Measurements from ENCODE around the gene NAALADL2.
A peak's percentile ranks its signal among the peaks of the same experiment; 100 is the strongest.
"Not testable (repeated sequence)": the region's sequence is repeated elsewhere in the genome, so short reads cannot be mapped to it uniquely, and the experiment has no call there.

Gene NAALADL2

GRCh38 chr3:175728566-175728965 is 869.4 kb downstream of the NAALADL2 start:
- no peak for DNase-seq

GRCh38 chr3:175729466-175729865 is 870.3 kb downstream of the NAALADL2 start:
- DNase-seq = no peak

- DNase-seq = peak; percentile 19
Observed at GRCh38 chr3:175731543-175731942, 872.4 kb downstream of the NAALADL2 start.

- DNase-seq = no peak
Observed at GRCh38 chr3:175732017-175732416, 872.9 kb downstream of the NAALADL2 start.

DNA sequence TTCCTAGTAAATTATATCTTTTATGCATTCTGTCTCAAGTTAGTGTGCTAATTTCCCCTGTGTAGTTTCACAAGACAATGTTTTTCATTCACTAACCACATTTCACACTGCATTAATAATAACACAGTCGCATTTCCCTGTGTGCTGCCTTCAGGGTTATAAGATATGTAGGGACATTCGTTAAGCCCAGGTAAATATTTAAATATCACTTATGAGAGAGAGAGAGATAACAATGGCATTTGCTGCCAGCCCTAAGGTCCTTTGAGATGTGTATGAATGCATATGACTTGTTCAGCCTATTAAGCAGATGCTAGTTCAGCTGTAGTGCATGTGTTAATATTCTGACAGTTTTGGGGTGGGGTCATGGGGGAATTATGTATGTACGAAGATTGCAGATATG is 876.7 kb downstream of the NAALADL2 start:
- no peak for DNase-seq

DNA sequence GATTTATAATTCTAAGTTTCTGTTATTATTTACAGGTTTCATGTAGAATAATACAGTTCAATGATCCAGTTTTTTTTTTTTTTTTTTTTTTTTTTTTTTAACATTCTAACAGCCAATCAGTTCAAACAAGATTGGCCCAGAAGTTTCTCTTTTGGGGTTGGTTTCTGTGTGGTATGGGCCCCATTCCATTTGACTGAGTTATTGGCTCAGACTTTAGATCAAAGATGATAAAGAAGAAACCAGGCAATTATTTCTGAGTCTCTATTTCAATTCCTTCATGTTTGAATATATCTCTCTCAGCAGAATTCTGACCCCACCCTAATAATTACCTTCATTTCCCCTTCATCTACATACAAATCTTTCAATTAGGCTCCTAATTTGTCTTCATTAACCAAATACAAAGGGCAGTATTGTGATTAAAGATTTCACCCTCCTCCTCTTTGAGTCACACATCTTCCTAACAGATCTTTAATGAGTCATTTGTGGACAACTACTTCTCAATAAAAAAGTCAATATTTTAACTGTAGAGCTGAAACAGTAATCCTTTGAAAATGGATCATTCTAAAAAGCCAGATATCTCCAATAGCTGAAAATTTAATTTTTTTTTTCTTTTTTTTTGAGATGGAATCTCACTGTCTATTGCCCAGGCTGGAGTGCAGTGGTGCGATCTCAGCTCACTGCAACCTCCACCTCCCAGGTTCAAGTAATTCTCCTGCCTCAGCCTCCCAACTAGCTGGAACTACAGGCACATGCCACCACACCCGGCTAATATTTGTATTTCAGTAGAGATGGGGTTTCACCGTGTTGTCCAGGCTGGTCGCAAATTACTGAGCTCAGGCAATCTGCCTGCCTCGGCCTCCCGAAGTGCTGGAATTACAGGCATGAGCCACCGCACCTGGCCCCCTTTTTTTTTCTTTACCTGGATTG is 878.8 kb downstream of the NAALADL2 start:
- DNase-seq = no peak

DNA sequence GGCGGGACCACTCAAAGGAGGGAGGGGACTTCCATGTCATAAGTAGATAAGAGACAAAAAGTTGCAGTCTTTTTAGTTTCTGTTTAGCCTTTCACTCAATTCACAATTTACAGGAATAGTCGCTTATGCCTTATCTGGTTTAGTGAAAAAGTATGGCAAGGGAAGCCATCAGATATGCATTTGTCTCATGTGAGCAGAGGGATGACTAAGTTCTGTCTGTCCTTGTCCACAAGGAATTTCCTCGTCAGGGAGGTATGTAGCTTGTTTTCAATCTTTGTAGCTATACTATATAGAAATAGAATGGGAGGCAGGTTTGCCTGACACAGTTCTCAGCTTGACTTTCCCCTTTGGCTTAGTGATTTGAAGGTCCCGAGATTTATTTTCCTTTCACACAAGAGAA is 882.8 kb downstream of the NAALADL2 start:
- DNase-seq = no peak

DNA sequence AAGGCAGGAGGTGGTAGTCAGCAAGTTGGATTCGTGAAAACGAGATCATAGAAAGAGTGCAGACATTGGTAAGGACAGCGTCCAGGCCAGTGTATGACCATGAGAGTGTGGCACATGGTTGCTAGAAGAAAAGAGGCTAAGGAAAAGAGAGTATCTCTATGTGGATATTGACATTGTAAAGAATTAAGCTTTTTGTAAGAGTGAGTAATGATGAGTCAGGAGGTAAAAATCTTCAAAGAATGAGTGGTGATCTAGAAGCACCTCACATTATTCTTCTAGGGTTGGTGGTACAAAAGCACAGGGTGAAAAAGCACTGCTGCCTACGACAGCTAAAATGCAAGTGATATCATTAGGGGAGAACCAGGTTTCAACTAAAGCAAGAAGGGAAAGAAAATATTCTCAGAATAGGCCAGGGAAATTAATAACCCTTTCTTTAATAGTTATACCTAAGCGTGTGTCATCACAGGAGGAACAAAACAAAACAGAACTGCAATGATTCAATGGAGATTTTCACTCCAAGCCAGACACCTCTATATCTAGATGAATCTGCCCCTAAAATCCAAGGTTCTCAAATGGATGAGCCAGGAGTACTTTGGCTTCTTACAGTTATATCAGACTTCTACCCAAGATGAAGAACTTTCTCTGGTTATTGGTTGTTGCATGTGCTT is 884.7 kb downstream of the NAALADL2 start:
- no peak for DNase-seq

- DNase-seq = no peak
Observed at GRCh38 chr3:175746308-175746707, 887.2 kb downstream of the NAALADL2 start.

GRCh38 chr3:175748087-175748730 is 889.1 kb downstream of the NAALADL2 start:
- DNase-seq = no peak

- DNase-seq = no peak
Observed at GRCh38 chr3:175749981-175750380, 890.8 kb downstream of the NAALADL2 start.

DNA sequence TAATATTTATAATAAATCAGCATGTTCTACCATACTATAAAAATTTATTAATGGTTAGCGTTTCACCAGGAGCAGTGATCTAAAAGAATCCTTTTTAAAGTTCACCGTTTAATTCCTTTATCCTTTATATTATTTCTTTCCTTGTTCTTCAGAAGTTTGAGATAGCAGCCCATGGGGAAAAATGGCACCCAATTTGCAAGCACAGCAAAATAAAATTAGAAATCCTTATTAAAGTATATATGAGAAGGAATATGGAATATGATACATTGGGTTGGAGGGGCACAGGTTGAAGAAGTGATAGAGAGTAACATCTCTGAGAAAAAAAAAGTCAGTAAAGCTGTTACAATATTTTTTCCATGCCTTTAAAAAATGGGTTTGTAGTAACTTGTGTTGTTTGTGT is 892.0 kb downstream of the NAALADL2 start:
- DNase-seq = no peak

DNA sequence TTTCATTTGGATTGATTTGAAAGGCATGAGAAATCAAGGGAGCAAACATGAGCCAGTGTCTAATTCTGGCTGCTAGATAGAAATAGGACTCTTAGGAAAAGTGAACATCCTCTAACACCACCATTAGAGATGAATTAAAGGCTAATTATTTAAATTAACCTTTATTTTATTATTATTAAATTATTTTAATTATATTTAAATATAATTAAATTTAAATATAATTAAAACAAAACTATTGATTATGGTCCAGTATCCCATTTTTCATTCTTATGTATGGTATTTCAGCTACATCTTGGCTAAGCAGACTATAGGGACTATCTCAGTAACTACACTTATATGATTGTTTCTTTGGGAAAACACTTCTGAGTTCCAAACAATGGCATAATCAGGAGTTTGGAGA is 904.8 kb downstream of the NAALADL2 start:
- no peak for DNase-seq

- DNase-seq = no peak
Observed at GRCh38 chr3:175764722-175765121, 905.6 kb downstream of the NAALADL2 start.

GRCh38 chr3:175770426-175770825 is 911.3 kb downstream of the NAALADL2 start:
- no peak for DNase-seq

DNA sequence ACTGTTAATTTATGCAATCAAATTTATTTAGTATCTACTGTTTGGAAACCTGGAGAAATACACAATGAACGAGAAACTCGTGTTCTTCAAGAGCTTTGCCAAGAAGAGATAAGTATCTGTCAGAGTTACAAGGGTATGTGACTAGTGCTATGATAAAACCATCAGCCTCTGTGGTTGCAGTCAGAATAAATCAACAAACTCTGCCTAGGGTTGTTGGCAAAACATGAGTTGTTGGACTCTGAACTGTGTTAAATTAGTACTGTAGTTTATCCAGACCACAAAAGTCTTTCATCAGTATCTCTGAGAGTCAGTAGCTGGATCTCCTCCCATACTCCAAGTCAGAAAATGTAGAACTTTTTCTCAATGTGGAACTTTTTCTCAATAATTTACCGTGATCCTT is 918.4 kb downstream of the NAALADL2 start:
- no peak for DNase-seq

DNA sequence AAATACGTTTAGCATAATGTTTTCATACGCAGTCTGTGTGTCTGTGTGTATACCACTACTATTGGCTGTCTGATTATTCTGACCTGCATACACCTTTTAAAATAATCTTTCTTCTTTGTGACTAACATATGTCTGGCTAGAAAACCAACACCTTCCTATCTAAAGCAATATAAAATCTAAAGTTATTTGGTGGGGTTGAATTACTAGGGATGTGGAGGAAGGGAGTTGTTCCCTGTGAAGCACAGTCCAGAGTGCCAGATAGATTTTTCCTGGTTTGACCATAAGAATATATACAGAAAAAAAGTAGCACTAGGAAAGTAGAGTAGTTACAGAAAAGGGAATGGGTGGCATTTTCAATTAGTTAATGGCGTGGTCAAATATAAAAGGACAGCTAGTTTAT is 918.8 kb downstream of the NAALADL2 start:
- no peak for DNase-seq

- DNase-seq = no peak
Observed at GRCh38 chr3:175778994-175779393, 919.9 kb downstream of the NAALADL2 start.

- DNase-seq = not testable (repeated sequence)
Observed at GRCh38 chr3:175787109-175787508, 928.0 kb downstream of the NAALADL2 start.

GRCh38 chr3:175792245-175792644 is 933.1 kb downstream of the NAALADL2 start:
- no peak for DNase-seq

DNA sequence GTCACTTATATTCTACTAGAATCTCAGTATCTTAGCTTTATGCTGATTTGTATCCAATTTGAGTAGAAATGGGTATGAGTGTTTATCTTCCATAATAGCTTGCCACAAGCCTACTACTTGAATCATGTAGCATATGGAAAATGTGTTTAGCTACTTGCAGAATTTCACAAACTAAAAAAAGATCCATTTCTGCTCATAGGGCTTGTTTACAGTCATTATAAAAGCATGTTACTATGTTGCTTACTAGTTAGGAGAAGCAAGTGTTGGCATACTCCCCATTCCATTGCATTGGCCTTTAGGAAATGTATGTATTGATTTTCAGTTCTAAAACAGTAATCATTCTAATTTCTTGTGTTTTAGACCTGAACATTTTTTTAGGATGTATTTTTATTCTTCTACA is 939.2 kb downstream of the NAALADL2 start:
- DNase-seq = no peak

- DNase-seq = no peak
Observed at GRCh38 chr3:175805825-175806224, 946.7 kb downstream of the NAALADL2 start.

GRCh38 chr3:175807175-175807574 is 948.0 kb downstream of the NAALADL2 start:
- no peak for DNase-seq
